Mucosa of descending colon (tissue), 3 donors: Measurements from ENCODE around the gene NID1. TPM values are rescaled to one million over a fixed set of nuclear protein-coding genes. Genes with fewer than 3 reads are reported as not detected.
A peak's percentile ranks its signal among the peaks of the same experiment; 100 is the strongest.
"Not testable (repeated sequence)": the region's sequence is repeated elsewhere in the genome, so short reads cannot be mapped to it uniquely, and the experiment has no call there.

Source experiments
- ATAC-seq: fragments of 200-7000 bp; cut with Tn5 transposase; one replicate; pipeline ENCODE4 v1.9.1; 2020; ENCODE audit warnings: mild to moderate bottlenecking, moderate library complexity
- DNase-seq, 3 donors: peaks; one replicate each; pipeline ENCODE4 v3.0.0-alpha.2; 2020
- H3K36me3 ChIP-seq: fragments of 200-600 bp; one replicate; pipeline ENCODE4 v1.8.0; 2021; ENCODE audit warnings: low read depth, mild to moderate bottlenecking
- H3K4me1 ChIP-seq: fragments of 200-600 bp; one replicate; pipeline ENCODE4 v1.8.0; 2021; ENCODE audit warnings: low read depth, mild to moderate bottlenecking
- H3K4me3 ChIP-seq: fragments of 200-600 bp; one replicate; pipeline ENCODE4 v1.8.0; 2021; ENCODE audit warnings: mild to moderate bottlenecking
- H3K9me3 ChIP-seq: fragments of 200-600 bp; one replicate; pipeline ENCODE4 v1.8.0; 2021; ENCODE audit warnings: mild to moderate bottlenecking
- CTCF ChIP-seq: fragments of 200-600 bp; IDR thresholded peaks from one replicate; pipeline ENCODE4 v1.8.0; 2022; ENCODE audit warnings: antibody characterized with exemption, mild to moderate bottlenecking
- intact Hi-C, 2 donors: fragments of 100-400 bp; cut with DNase I in 1 of 2; cut with micrococcal nuclease in 1 of 2; formaldehyde crosslinking; loops; one replicate each; pipeline versions ENCODE4 v1.11.0 to v1.11.1; 2022; cut with DNase I, micrococcal nuclease
- total RNA-seq, 3 donors: library from RNA; stranded (reverse); fragmentation: NEBNext Ultra II Directional in 2 of 3; extraction: Animal tissue kit (Norgen Biotek cat#: 25700) in 2 of 3; gene quantifications; one replicate each; pipeline versions ENCODE4 v1.2.1 to v1.2.4, GENCODE V29; 2021 to 2023
- donor health status: DM: no; HTN: no; CAD: no; lungs with moderate emphysema.
- donor health status: DM: no; HTN: no; CAD: no.
- donor health status: DM: no; HTN: yes; CAD: no.

Gene NID1
- total RNA-seq, 3 donors from 2014 or later: 7.2 to 118 (median 36.7) TPM

DNA sequence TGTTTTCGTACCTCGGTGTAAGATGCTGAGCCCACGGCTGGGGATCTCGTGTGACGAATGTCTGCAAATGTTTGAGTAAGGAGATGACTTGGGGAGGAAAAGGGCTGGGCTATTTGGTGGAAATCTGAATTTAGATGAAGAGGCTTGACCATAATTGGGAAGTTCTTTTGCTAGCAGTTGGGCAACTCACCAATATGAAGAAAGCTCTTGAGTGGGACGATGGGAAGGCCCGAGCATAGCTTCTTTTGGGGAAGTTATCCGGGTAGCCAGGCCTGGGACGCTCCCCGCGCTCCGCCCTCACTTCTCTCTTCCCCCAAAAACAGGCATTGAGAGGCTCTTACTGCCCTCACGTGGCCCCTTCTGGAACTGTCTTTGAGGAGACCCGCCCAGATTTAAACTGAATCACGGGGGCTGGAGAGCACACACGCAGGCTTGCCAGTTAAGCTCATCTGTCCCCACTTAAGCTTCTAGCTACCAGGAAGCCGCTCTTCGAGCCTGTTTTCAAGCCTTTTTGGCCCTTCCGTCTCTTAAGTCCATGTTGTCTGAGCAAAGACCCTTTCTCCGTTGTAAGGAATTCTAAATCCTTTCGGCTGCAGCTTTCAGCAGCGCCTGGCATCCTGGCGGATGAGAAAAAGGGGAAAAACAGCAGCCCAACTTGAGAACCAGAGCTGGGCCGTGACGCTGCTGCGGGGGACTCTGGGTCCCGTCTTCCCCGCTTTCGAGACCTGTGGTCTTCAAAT lies 93.1 kb downstream of the NID1 start:
- intact Hi-C loops: loop anchor here (10.0 kb wide), 2 partner anchors 107 to 467 kb away; partner anchors contain the start of genes B3GALNT2 (in 1 of the 2) and LYST (in 1 of the 2)
- no peaks in the 10 kb centered on the region for H3K9me3 ChIP-seq
- no peaks in the 10 kb centered on the region for H3K36me3 ChIP-seq
- no peak overlapping the region for H3K4me3 ChIP-seq
- peak; percentile 88 to 92 (median 89) for DNase-seq
- peak; percentile 99 for ATAC-seq
- peak; percentile 60 for TF ChIP-seq CTCF
- H3K4me1 ChIP-seq: peaks cover 5% of the 10 kb centered on the region

DNA sequence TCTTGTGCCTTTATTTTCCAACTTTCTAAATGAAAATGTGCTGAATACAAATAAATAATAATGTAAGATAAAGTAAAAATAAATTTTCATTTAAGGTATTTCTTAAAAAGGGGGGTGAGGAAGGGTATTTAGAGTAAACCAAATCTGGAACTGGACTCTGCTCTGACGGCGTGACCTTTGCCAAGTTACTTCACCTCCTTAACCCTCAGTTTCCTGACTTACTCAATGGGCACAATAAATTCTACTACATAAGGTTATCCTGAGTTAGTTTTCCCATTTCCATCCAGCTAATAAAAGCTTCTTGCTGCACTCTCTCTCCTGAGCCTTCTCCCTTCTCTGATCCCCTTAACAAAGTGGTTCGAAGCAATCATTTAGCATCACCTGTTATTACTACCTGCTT lies 93.9 kb downstream of the NID1 start:
- no peaks in the 10 kb centered on the region for H3K9me3 ChIP-seq
- intact Hi-C loops: loop anchor here (10.0 kb wide), 2 partner anchors 106 to 466 kb away; partner anchors contain the start of genes B3GALNT2 (in 1 of the 2) and LYST (in 1 of the 2)
- TF ChIP-seq CTCF: no peak
- DNase-seq (no peak), ATAC-seq (no peak)
- H3K4me3 ChIP-seq: no peak overlapping the region
- no peaks in the 10 kb centered on the region for H3K36me3 ChIP-seq
- peaks cover 5% of the 10 kb centered on the region for H3K4me1 ChIP-seq

- DNase-seq (no peak), ATAC-seq (no peak)
- H3K9me3 ChIP-seq: no peaks in the 10 kb centered on the region
- no peak overlapping the region for H3K4me3 ChIP-seq
- no peak for TF ChIP-seq CTCF
- no peaks in the 10 kb centered on the region for H3K36me3 ChIP-seq
- intact Hi-C loops: no loop called here
- H3K4me1 ChIP-seq: peaks cover 5% of the 10 kb centered on the region
These were observed 96.1 kb downstream of the NID1 start for GRCh38 chr1:235968831-235969230.

DNA sequence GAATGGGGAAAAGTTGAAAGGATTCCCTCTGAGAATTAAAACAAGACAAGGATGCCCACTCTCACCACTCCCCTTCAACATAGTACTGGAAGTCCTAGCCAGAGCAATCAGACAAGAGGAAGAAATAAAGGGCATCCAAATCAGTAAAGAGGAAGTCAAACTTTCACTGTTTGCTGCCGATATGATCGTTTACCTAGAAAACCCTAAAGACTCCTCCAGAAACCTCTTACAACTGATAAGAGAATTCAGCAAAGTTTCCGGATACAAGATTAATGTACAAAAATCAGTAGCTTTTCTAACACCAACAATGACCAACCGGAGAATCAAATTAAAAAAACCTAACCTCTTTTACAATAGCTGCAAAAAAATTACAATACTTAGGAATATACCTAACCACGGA lies 98.8 kb downstream of the NID1 start:
- ATAC-seq, DNase-seq, intact Hi-C loops, H3K4me3 ChIP-seq, H3K36me3 ChIP-seq, H3K4me1 ChIP-seq, H3K9me3 ChIP-seq: not testable (repeated sequence)

GRCh38 chr1:235960809-235961208 lies 104.1 kb downstream of the NID1 start:
- no peak for TF ChIP-seq CTCF
- intact Hi-C loops: no loop called here
- H3K4me1 ChIP-seq: peaks cover 3% of the 10 kb centered on the region
- H3K9me3 ChIP-seq: no peaks in the 10 kb centered on the region
- no peaks in the 10 kb centered on the region for H3K36me3 ChIP-seq
- no peak for ATAC-seq
- H3K4me3 ChIP-seq: no peak overlapping the region
- DNase-seq: no peak

- intact Hi-C loops: no loop called here
- Histone ChIP-seq H3K4me1 (peaks cover 3% of the 10 kb centered on the region), H3K36me3 (no peaks in the 10 kb centered on the region), H3K9me3 (no peaks in the 10 kb centered on the region), H3K4me3 (no peak overlapping the region)
- no peak for ATAC-seq
- TF ChIP-seq CTCF: no peak
- no peak for DNase-seq
These were observed 106.9 kb downstream of the NID1 start for GRCh38 chr1:235958021-235958420.
